ENCODE data around the gene ZBED6.

- TF ChIP-seq REST (IDR thresholded peaks at IDR 0.05; ENCODE audit: unreplicated experiment) (no peak), CTCF (conservative IDR thresholded peaks at IDR 0.05; ENCODE audit: low read depth in 2 of 2) (no peak), POLR2AphosphoS5 (IDR thresholded peaks at IDR 0.05; ENCODE audit: low read depth) (no peak), EZH2 (IDR thresholded peaks at IDR 0.05; ENCODE audit: low read depth, unreplicated experiment) (no peak), EZH2phosphoT487 (IDR thresholded peaks at IDR 0.05; ENCODE audit: unreplicated experiment) (no peak), JUNB (IDR thresholded peaks at IDR 0.05; ENCODE audit: unreplicated experiment) (no peak), CREB1 (CRISPR knock-in tag; IDR thresholded peaks at IDR 0.05; ENCODE audit: low read depth) (no peak)
Observed at GRCh38 chr1:203828002-203828401, 32.6 kb downstream of the ZBED6 start.
